PC-3 (cell line): Measurements from ENCODE around the gene FAM180B. TPM values are rescaled to one million over a fixed set of nuclear protein-coding genes. Genes with fewer than 3 reads are reported as not detected.

Experiments
- ATAC-seq: fragments of 200-7000 bp; cut with Tn5 transposase; 2 replicates; pipeline ENCODE4 v1.9.1; 2020; ENCODE audit warnings: mild to moderate bottlenecking, moderate library complexity
- BruUV-seq: library from RNA; stranded (reverse); fragments of 400-500 nt; replicated peaks from 2 replicates; lab custom pipeline; 2021; lab: Mats Ljungman, UMichigan
- CTCF ChIA-PET: fragments of 300-600 bp; sonication (Branson Sonifier 250); formaldehyde crosslinking; loops from one replicate; lab custom pipeline; 2022; ENCODE audit warnings: antibody characterized with exemption; lab: Charles Lee
- POLR2A ChIA-PET: fragments of 300-600 bp; sonication (Branson Sonifier 250); formaldehyde crosslinking; loops from one replicate; lab custom pipeline; 2022; ENCODE audit warnings: antibody characterized with exemption; ENCODE audit not compliant: unreplicated experiment; lab: Charles Lee
- DNase-seq: peaks from one replicate; pipeline ENCODE4 v3.0.0-alpha.2; 2015
- H2AFZ ChIP-seq: fragments of 300-600 bp; sonication (generic); 2 replicates; pipeline ENCODE4 v1.6.0; 2016; ENCODE audit warnings: antibody characterized with exemption, low read length
- H3F3A ChIP-seq: fragments of 300-600 bp; sonication (generic); one replicate; pipeline ENCODE4 v1.6.0; 2017; ENCODE audit warnings: antibody characterized with exemption, low read length, control low read depth, mild to moderate bottlenecking; ENCODE audit not compliant: unreplicated experiment
- H3K27ac ChIP-seq: fragments of 300-600 bp; sonication (generic); 2 replicates; pipeline ENCODE4 v1.5.1; 2016; ENCODE audit warnings: mild to moderate bottlenecking, low read length
- H3K27me3 ChIP-seq: fragments of 300-600 bp; sonication (generic); 2 replicates; pipeline ENCODE4 v1.6.1; 2016; ENCODE audit warnings: low read length, mixed read lengths
- H3K36me3 ChIP-seq: fragments of 300-600 bp; sonication (generic); 2 replicates; pipeline ENCODE4 v1.6.1; 2016; ENCODE audit warnings: low read depth, mixed run types, low read length, mixed read lengths
- H3K4me1 ChIP-seq: fragments of 300-600 bp; sonication (generic); 2 replicates; pipeline ENCODE4 v1.5.1; 2016; ENCODE audit warnings: low read length; ENCODE audit not compliant: insufficient read depth
- H3K4me2 ChIP-seq: fragments of 300-600 bp; sonication (generic); 2 replicates; pipeline ENCODE4 v1.6.0; 2016; ENCODE audit warnings: low read length
- H3K4me3 ChIP-seq: fragments of 300-600 bp; sonication (generic); 2 replicates; pipeline ENCODE4 v1.5.1; 2016; ENCODE audit warnings: mild to moderate bottlenecking, low read length, mixed read lengths
- H3K79me2 ChIP-seq: fragments of 300-600 bp; sonication (generic); 2 replicates; pipeline ENCODE4 v1.6.1; 2017; ENCODE audit warnings: low read length, mixed read lengths
- H3K9ac ChIP-seq: fragments of 300-600 bp; sonication (generic); 2 replicates; pipeline ENCODE4 v1.6.0; 2016; ENCODE audit warnings: mild to moderate bottlenecking, low read length
- H3K9me2 ChIP-seq: fragments of 300-600 bp; sonication (generic); replicated peaks from 2 replicates; pipeline ENCODE4 v1.6.1; 2016; ENCODE audit warnings: mixed run types, low read length, mixed read lengths
- H3K9me3 ChIP-seq: fragments of 300-600 bp; sonication (generic); 2 replicates; pipeline ENCODE4 v1.6.1; 2016; ENCODE audit warnings: low read length, mixed read lengths
- H4K20me1 ChIP-seq: fragments of 300-600 bp; sonication (generic); 2 replicates; pipeline ENCODE4 v1.6.1; 2016; ENCODE audit warnings: low read length, mixed read lengths
- EZH2 ChIP-seq: fragments of 300-600 bp; sonication (generic); IDR thresholded peaks from one replicate; pipeline ENCODE4 v1.6.1; 2017; ENCODE audit warnings: antibody characterized with exemption, mild to moderate bottlenecking, low read length; ENCODE audit not compliant: unreplicated experiment
- EZH2phosphoT487 ChIP-seq: fragments of 300-600 bp; sonication (generic); IDR thresholded peaks from 2 replicates; pipeline ENCODE4 v1.6.1; 2018; ENCODE audit warnings: mild to moderate bottlenecking, antibody characterized with exemption, low read length, borderline replicate concordance
- intact Hi-C: fragments of 100-400 bp; cut with micrococcal nuclease; formaldehyde crosslinking; loops from 2 replicates; pipeline ENCODE4 v1.9.0; 2023
- total RNA-seq: library from RNA; depleted of rRNA; stranded (reverse); fragments of >200 nt; gene quantifications from 2 replicates; pipeline ENCODE4 v1.2.3, GENCODE V29; 2014
- TF ChIP-seq, protein P1 (sequence below): fragments of 300-600 bp; sonication (generic); conservative IDR thresholded peaks from 2 replicates; pipeline ENCODE4 v1.5.1; 2017; ENCODE audit warnings: antibody characterized with exemption, low read depth, mild to moderate bottlenecking, low read length

The FAM180B gene
- total RNA-seq, 1 experiment from 2014 or later, result not detected

DNA sequence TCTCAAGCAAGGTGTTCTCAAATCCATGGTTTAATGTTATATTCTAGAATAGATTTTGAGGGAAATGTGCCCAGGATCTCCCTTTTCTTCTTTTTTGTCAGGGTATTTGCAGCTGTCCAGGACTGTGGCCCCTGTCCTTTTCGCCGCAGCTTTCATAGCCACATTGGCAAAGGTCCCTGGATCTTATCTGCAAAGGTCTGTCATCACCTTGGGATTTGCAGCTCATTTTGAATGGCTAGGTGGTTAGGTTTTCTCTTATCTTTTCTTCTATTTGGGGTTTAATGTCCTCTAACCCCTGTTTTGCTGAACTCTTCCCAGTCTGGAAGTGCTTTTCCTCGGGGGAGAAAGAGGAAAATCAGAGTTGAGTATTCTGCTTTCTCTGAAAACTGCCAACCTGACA lies 19.4 kb downstream of the FAM180B start:
- CTCF ChIA-PET, result no interaction called here
- no peak for ATAC-seq
- no peak for TF ChIP-seq EZH2phosphoT487
- TF ChIP-seq EZH2, result no peak
- TF ChIP-seq, protein P1, sequence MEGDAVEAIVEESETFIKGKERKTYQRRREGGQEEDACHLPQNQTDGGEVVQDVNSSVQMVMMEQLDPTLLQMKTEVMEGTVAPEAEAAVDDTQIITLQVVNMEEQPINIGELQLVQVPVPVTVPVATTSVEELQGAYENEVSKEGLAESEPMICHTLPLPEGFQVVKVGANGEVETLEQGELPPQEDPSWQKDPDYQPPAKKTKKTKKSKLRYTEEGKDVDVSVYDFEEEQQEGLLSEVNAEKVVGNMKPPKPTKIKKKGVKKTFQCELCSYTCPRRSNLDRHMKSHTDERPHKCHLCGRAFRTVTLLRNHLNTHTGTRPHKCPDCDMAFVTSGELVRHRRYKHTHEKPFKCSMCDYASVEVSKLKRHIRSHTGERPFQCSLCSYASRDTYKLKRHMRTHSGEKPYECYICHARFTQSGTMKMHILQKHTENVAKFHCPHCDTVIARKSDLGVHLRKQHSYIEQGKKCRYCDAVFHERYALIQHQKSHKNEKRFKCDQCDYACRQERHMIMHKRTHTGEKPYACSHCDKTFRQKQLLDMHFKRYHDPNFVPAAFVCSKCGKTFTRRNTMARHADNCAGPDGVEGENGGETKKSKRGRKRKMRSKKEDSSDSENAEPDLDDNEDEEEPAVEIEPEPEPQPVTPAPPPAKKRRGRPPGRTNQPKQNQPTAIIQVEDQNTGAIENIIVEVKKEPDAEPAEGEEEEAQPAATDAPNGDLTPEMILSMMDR, result no peak
- no peak overlapping the region for H3K4me3 ChIP-seq
- no peaks in the 10 kb centered on the region for H3K9me3 ChIP-seq
- intact Hi-C loops, result no loop called here
- no TSS peak for BruUV-seq
- POLR2A ChIA-PET, result interaction anchor here (0.7 to 0.8 kb wide), 2 partner anchors 246 to 660 kb away, joined by 3 to 8 read pairs; no protein-coding TSS in a partner anchor
- no peaks in the 10 kb centered on the region for H3K27me3 ChIP-seq
- H3K9ac ChIP-seq, result no peak overlapping the region
- no peaks in the 10 kb centered on the region for H4K20me1 ChIP-seq
- no peak overlapping the region for H3K27ac ChIP-seq
- no peaks in the 10 kb centered on the region for H3K79me2 ChIP-seq
- no peak overlapping the region for H2AFZ ChIP-seq
- H3K4me1 ChIP-seq, result no peaks in the 10 kb centered on the region
- no peaks in the 10 kb centered on the region for H3K9me2 ChIP-seq
- no peaks in the 10 kb centered on the region for H3K36me3 ChIP-seq
- no peak overlapping the region for H3K4me2 ChIP-seq
- no peak for DNase-seq
- no peaks in the 10 kb centered on the region for H3F3A ChIP-seq

DNA sequence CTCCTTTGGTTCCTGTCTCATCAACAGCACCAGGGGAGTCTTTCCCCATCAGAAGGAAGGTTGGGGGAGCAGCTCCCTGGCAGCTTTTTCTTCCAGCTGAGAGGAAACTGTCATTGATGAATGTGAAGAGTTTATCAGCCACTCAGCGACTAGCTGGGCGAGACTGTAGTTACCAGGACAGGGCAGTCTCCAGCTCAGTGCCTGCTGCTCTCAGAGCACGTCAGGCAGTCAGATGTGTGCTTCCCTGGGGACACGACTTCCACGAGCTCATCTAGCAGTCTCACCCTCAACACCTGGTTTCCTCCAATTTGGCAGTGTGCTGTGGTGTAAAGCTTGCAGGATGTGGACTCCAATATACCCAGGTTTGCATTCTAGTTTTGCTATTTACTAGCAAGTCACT lies 20.3 kb downstream of the FAM180B start:
- H3K4me2 ChIP-seq, result no peak overlapping the region
- ChIA-PET CTCF (no interaction called here), POLR2A (interaction anchor here (0.7 to 0.8 kb wide), 2 partner anchors 245 to 661 kb away, joined by 3 to 8 read pairs; no protein-coding TSS in a partner anchor)
- intact Hi-C loops, result no loop called here
- H3K4me3 ChIP-seq, result no peak overlapping the region
- ATAC-seq, result no peak
- no peaks in the 10 kb centered on the region for H3K27me3 ChIP-seq
- no peak overlapping the region for H2AFZ ChIP-seq
- no peaks in the 10 kb centered on the region for H3K9me2 ChIP-seq
- no peak overlapping the region for H3K27ac ChIP-seq
- TF ChIP-seq EZH2phosphoT487 (no peak), EZH2 (no peak)
- TF ChIP-seq, protein P1, result no peak
- no peaks in the 10 kb centered on the region for H3K36me3 ChIP-seq
- no peaks in the 10 kb centered on the region for H3K9me3 ChIP-seq
- BruUV-seq, result no TSS peak
- H3K9ac ChIP-seq, result no peak overlapping the region
- H3K4me1 ChIP-seq, result no peaks in the 10 kb centered on the region
- no peaks in the 10 kb centered on the region for H3F3A ChIP-seq
- no peaks in the 10 kb centered on the region for H4K20me1 ChIP-seq
- no peaks in the 10 kb centered on the region for H3K79me2 ChIP-seq
- no peak for DNase-seq

DNA sequence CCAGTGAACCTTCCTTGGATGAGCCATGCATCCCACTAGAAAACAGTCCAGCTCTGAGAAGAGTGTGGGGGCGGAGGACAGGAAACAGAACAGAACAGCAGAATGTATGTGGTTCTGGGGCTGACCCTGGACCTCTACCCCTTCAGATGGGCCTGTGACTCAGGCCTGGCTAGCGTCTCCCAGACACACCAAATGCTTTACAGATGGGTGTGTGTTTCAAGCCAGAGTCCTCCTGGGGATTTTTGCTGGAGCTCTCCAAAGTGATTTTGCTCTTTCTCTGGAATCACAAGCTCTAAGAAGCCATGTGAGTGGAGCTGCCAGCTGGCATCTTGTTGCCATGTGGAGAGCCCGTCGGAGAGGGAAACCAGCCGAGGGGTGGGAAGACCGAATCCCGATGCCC lies 20.9 kb downstream of the FAM180B start:
- POLR2A ChIA-PET, result no interaction called here
- BruUV-seq, result no TSS peak

More for the DNA sequence above, 20.9 kb downstream of the FAM180B start:
- Histone ChIP-seq H3F3A (no peaks in the 10 kb centered on the region), H3K79me2 (no peaks in the 10 kb centered on the region), H4K20me1 (no peaks in the 10 kb centered on the region), H3K9me2 (no peaks in the 10 kb centered on the region), H3K4me3 (no peak overlapping the region), H2AFZ (no peak overlapping the region), H3K36me3 (no peaks in the 10 kb centered on the region), H3K27me3 (no peaks in the 10 kb centered on the region), H3K9ac (no peak overlapping the region), H3K4me2 (no peak overlapping the region), H3K9me3 (no peaks in the 10 kb centered on the region), H3K27ac (no peak overlapping the region), H3K4me1 (no peaks in the 10 kb centered on the region)
- TF ChIP-seq EZH2, result no peak
- no peak for TF ChIP-seq EZH2phosphoT487
- TF ChIP-seq, protein P1, result no peak
- intact Hi-C loops, result no loop called here
- no peak for ATAC-seq
- CTCF ChIA-PET, result no interaction called here
- no peak for DNase-seq
